Thyroid gland (tissue), 4 donors: ENCODE results near the gene PRRC2A. TPM values are rescaled to one million over a fixed set of nuclear protein-coding genes. Genes with fewer than 3 reads are reported as not detected.

ENCODE experiments used
- DNase-seq, 2 donors: peaks; one replicate each; pipeline ENCODE4 v3.0.0-alpha.2; 2019
- H3K27ac ChIP-seq, 3 donors: fragments of 200-600 bp; sonication (generic); 1 replicate in 2 of 3; 2 replicates in 1 of 3; pipeline ENCODE4 v1.5.1; 2016 to 2019; ENCODE audit warnings: mild to moderate bottlenecking in 1 of 3, moderate library complexity in 1 of 3
- H3K27me3 ChIP-seq: fragments of 200-600 bp; sonication (generic); one replicate; pipeline ENCODE4 v1.5.1; 2019
- H3K36me3 ChIP-seq, 2 donors: fragments of 200-600 bp; sonication (generic); one replicate each; pipeline ENCODE4 v1.5.1; 2016 to 2019
- H3K4me1 ChIP-seq, 2 donors: fragments of 200-600 bp; sonication (generic); one replicate each; pipeline ENCODE4 v1.5.1; 2017 to 2019
- H3K4me3 ChIP-seq, 3 donors: fragments of 200-600 bp; sonication (generic); replicated peaks in 1 of 3; 1 replicate in 2 of 3; 2 replicates in 1 of 3; pipeline ENCODE4 v1.5.1; 2016; ENCODE audit warnings: mild to moderate bottlenecking in 1 of 3
- H3K9me3 ChIP-seq: fragments of 200-600 bp; sonication (generic); one replicate; pipeline ENCODE4 v1.5.1; 2017
- POLR2A ChIP-seq, 2 donors: fragments of 450-650 bp; IDR thresholded peaks; one replicate each; pipeline ENCODE4 v1.6.1; 2017; ENCODE audit warnings: antibody characterized with exemption in 2 of 2, mild to moderate bottlenecking in 2 of 2, moderate library complexity in 1 of 2
- WGBS, 2 donors: methylation state at CpG; one replicate each; pipeline ENCODE4 v1.1.5; 2017; 5-methylcytosine and 5-hydroxymethylcytosine counted together
- intact Hi-C: fragments of 100-400 bp; cut with DNase I; formaldehyde crosslinking; loops from one replicate; pipeline ENCODE4 v1.15.1; 2023
- total RNA-seq, 4 donors: library from RNA; depleted of rRNA; stranded (reverse); fragments of >200 nt; gene quantifications; one replicate each; pipeline ENCODE4 v1.2.3, GENCODE V29; 2016
- TF ChIP-seq, protein P1 (sequence below), 6 experiments: fragments of 200-600 bp in 3 of 6; fragments of 450-650 bp in 3 of 6; sonication (generic) in 3 of 6; IDR thresholded peaks; one replicate each; pipeline ENCODE4 v1.5.1; 2016 to 2019; ENCODE audit warnings: antibody characterized with exemption in 6 of 6, mild to moderate bottlenecking in 2 of 6, inconsistent platforms in 1 of 6, moderate library complexity in 1 of 6

The PRRC2A gene
- total RNA-seq, 4 donors from 2014 or later: 68.5 to 127 (median 86.7) TPM

DNA sequence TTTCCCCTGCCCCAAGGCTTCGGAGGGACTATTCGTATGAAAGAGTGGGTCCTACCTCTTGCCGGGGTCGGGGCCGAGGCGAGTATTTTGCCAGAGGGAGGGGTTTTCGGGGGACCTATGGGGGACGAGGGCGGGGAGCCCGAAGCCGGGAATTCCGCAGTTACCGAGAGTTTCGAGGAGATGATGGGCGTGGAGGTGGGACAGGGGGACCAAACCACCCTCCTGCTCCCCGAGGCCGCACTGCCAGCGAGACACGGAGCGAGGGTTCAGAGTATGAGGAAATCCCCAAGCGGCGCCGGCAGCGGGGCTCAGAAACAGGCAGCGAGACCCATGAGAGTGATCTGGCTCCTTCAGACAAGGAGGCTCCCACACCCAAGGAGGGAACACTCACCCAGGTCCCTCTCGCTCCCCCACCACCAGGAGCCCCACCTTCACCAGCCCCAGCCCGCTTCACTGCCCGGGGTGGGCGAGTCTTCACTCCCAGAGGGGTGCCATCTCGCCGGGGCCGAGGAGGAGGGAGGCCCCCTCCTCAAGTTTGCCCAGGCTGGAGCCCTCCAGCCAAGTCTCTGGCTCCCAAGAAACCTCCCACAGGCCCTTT lies 11.3 kb downstream of the PRRC2A start:
- no peak overlapping the region for H3K27ac ChIP-seq
- peaks cover 95 to 99% of the 10 kb centered on the region in 2 donors for H3K36me3 ChIP-seq
- no peak for DNase-seq
- H3K4me1 ChIP-seq: no peaks in the 10 kb centered on the region
- 91 to 94% methylated on average over 25 to 29 of the region's 32 CpGs for WGBS, 2 donors
- intact Hi-C loops: no loop called here
- no peaks in the 10 kb centered on the region for H3K27me3 ChIP-seq
- TF ChIP-seq POLR2A (IDR thresholded peaks at IDR 0.05): no peak
- TF ChIP-seq, protein P1, sequence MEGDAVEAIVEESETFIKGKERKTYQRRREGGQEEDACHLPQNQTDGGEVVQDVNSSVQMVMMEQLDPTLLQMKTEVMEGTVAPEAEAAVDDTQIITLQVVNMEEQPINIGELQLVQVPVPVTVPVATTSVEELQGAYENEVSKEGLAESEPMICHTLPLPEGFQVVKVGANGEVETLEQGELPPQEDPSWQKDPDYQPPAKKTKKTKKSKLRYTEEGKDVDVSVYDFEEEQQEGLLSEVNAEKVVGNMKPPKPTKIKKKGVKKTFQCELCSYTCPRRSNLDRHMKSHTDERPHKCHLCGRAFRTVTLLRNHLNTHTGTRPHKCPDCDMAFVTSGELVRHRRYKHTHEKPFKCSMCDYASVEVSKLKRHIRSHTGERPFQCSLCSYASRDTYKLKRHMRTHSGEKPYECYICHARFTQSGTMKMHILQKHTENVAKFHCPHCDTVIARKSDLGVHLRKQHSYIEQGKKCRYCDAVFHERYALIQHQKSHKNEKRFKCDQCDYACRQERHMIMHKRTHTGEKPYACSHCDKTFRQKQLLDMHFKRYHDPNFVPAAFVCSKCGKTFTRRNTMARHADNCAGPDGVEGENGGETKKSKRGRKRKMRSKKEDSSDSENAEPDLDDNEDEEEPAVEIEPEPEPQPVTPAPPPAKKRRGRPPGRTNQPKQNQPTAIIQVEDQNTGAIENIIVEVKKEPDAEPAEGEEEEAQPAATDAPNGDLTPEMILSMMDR (IDR thresholded peaks at IDR 0.05): no peak
- H3K4me3 ChIP-seq: no peak overlapping the region
- H3K9me3 ChIP-seq: no peaks in the 10 kb centered on the region

DNA sequence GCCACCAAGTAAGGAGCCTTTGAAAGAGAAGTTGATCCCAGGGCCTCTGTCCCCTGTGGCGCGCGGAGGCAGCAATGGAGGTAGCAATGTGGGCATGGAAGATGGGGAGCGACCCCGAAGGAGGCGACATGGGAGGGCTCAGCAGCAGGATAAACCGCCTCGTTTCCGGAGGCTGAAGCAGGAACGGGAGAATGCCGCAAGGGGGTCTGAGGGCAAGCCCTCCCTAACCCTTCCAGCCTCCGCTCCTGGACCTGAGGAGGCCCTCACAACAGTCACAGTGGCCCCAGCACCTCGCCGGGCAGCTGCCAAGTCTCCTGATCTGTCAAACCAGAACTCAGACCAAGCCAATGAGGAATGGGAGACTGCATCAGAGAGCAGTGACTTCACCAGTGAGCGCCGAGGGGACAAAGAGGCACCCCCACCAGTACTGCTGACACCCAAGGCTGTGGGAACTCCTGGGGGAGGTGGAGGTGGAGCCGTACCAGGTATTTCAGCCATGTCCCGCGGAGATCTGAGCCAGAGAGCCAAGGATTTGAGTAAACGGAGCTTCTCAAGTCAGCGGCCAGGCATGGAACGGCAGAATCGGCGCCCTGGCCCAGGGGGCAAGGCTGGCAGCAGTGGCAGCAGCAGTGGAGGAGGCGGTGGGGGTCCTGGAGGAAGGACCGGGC lies 11.9 kb downstream of the PRRC2A start:
- WGBS, 2 donors: 93% methylated on average over 24 to 26 of the region's 26 CpGs
- H3K27ac ChIP-seq: no peak overlapping the region
- no peaks in the 10 kb centered on the region for H3K9me3 ChIP-seq
- TF ChIP-seq, protein P1 (IDR thresholded peaks at IDR 0.05): no peak
- no peak for TF ChIP-seq POLR2A (IDR thresholded peaks at IDR 0.05)
- H3K27me3 ChIP-seq: no peaks in the 10 kb centered on the region
- intact Hi-C loops: no loop called here
- peaks cover 95 to 99% of the 10 kb centered on the region in 2 donors for H3K36me3 ChIP-seq
- no peak overlapping the region for H3K4me3 ChIP-seq
- DNase-seq: no peak
- H3K4me1 ChIP-seq: no peaks in the 10 kb centered on the region

- H3K27ac ChIP-seq: no peak overlapping the region
- no peaks in the 10 kb centered on the region for H3K27me3 ChIP-seq
- no peak overlapping the region for H3K4me3 ChIP-seq
- 84 to 93% methylated on average over 6 to 7 of the region's 7 CpGs for WGBS, 2 donors
- intact Hi-C loops: no loop called here
- TF ChIP-seq, protein P1 (IDR thresholded peaks at IDR 0.05): no peak
- TF ChIP-seq POLR2A (IDR thresholded peaks at IDR 0.05): no peak
- DNase-seq: no peak
- no peaks in the 10 kb centered on the region for H3K9me3 ChIP-seq
- peaks cover 88 to 96% of the 10 kb centered on the region in 2 donors for H3K36me3 ChIP-seq
- H3K4me1 ChIP-seq: no peaks in the 10 kb centered on the region
These were observed 12.9 kb downstream of the PRRC2A start for GRCh38 chr6:31633447-31633846.

DNA sequence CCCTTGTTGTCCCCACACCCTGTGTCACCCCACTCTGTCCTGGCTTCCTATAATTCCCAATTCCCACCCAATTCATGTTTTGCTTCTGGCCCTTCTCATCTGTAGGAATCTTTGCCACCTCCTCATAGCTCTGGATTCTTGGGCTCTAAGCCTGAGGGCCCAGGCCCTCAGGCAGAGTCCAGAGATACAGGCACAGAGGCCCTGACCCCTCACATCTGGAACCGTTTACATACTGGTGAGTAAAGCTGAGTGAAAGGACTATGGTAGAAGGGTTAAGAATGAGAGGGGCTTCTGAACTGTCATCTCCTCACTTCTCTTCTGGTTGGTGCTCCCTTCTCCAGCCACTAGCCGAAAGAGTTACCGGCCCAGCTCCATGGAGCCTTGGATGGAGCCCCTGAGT lies 13.6 kb downstream of the PRRC2A start:
- no peaks in the 10 kb centered on the region for H3K4me1 ChIP-seq
- DNase-seq: no peak
- H3K36me3 ChIP-seq: peaks cover 87 to 93% of the 10 kb centered on the region in 2 donors
- intact Hi-C loops: no loop called here
- 91 to 94% methylated on average over 3 of the region's 3 CpGs for WGBS, 2 donors
- H3K4me3 ChIP-seq: no peak overlapping the region
- H3K9me3 ChIP-seq: no peaks in the 10 kb centered on the region
- no peak for TF ChIP-seq POLR2A (IDR thresholded peaks at IDR 0.05)
- TF ChIP-seq, protein P1 (IDR thresholded peaks at IDR 0.05): no peak
- no peaks in the 10 kb centered on the region for H3K27me3 ChIP-seq
- H3K27ac ChIP-seq: no peak overlapping the region

DNA sequence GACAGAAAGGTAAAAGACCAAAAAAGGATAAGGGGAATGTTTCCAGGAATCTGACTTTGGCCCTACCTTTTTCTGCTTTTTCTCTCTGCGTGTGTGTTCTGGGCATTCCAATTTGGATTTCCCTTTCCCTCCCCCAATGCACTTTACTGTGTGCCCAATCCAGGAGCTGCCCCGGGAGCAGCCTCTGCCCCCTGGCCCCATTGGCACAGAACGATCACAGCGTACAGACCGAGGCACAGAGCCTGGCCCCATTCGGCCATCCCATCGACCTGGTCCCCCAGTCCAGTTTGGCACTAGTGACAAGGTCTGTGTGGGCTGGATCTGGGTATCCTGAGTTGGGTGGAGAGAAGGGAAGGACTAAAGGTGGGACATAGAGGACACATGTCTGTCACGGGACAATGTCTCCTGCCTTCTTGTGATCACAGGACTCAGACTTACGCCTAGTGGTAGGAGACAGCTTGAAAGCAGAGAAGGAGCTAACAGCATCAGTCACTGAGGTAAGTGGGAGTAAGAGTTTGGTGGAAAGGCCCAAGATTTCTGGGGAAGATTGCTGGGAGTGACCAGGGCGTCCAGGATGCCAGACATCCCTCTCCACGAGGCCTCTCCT lies 14.6 kb downstream of the PRRC2A start:
- DNase-seq: no peak
- 80 to 87% methylated on average over 10 to 11 of the region's 11 CpGs for WGBS, 2 donors
- no peaks in the 10 kb centered on the region for H3K27me3 ChIP-seq
- intact Hi-C loops: no loop called here
- no peak for TF ChIP-seq POLR2A (IDR thresholded peaks at IDR 0.05)
- TF ChIP-seq, protein P1 (IDR thresholded peaks at IDR 0.05): no peak
- no peak overlapping the region for H3K4me3 ChIP-seq
- no peak overlapping the region for H3K27ac ChIP-seq
- H3K9me3 ChIP-seq: no peaks in the 10 kb centered on the region
- peaks cover 87 to 93% of the 10 kb centered on the region in 2 donors for H3K36me3 ChIP-seq
- no peaks in the 10 kb centered on the region for H3K4me1 ChIP-seq
